DOHH2 (cell line): ENCODE data around the gene DUSP16.

ENCODE experiments used
- H3F3A ChIP-seq: fragments of 200-600 bp; sonication (generic), shearing (Covaris generic); 2 replicates; pipeline ENCODE4 v1.6.0; 2016; ENCODE audit warnings: antibody characterized with exemption, mild to moderate bottlenecking; ENCODE audit not compliant: control insufficient read depth, insufficient read depth
- H3K27ac ChIP-seq: fragments of 200-600 bp; sonication (generic); 2 replicates; pipeline ENCODE4 v1.5.1; 2014; ENCODE audit warnings: low read depth, mild to moderate bottlenecking, low read length, moderate library complexity
- H3K27me3 ChIP-seq: fragments of 200-600 bp; sonication (generic); 2 replicates; pipeline ENCODE4 v1.6.1; 2014; ENCODE audit warnings: mild to moderate bottlenecking, low read length, mixed read lengths; ENCODE audit not compliant: control insufficient read depth
- H3K36me3 ChIP-seq: fragments of 200-600 bp; sonication (generic); 2 replicates; pipeline ENCODE4 v1.6.1; 2014; ENCODE audit warnings: mild to moderate bottlenecking, low read length, moderate library complexity, mixed read lengths; ENCODE audit not compliant: control insufficient read depth
- H3K4me1 ChIP-seq: fragments of 200-600 bp; sonication (generic); 2 replicates; pipeline ENCODE4 v1.6.1; 2014; ENCODE audit warnings: mild to moderate bottlenecking, low read length, mixed read lengths; ENCODE audit not compliant: control insufficient read depth
- H3K4me2 ChIP-seq: fragments of 200-600 bp; sonication (generic); 2 replicates; pipeline ENCODE4 v1.6.0; 2014; ENCODE audit warnings: mild to moderate bottlenecking, low read length, moderate library complexity
- H3K4me3 ChIP-seq: fragments of 200-600 bp; sonication (generic); 2 replicates; pipeline ENCODE4 v1.5.1; 2014; ENCODE audit warnings: mild to moderate bottlenecking, low read length, mixed read lengths
- H3K79me2 ChIP-seq: fragments of 200-600 bp; sonication (generic); 2 replicates; pipeline ENCODE4 v1.6.1; 2014; ENCODE audit warnings: mild to moderate bottlenecking, low read length, mixed read lengths; ENCODE audit not compliant: control insufficient read depth
- H3K9me2 ChIP-seq: fragments of 200-600 bp; sonication (generic); replicated peaks from 2 replicates; pipeline ENCODE4 v1.6.1; 2014; ENCODE audit warnings: mild to moderate bottlenecking, low read length, mixed read lengths; ENCODE audit not compliant: control insufficient read depth
- H3K9me3 ChIP-seq: fragments of 200-600 bp; sonication (generic); 2 replicates; pipeline ENCODE4 v1.6.1; 2014; ENCODE audit warnings: antibody characterized with exemption, low read length, mixed read lengths; ENCODE audit not compliant: control insufficient read depth, insufficient read depth
- H4K20me1 ChIP-seq: fragments of 200-600 bp; sonication (generic); 2 replicates; pipeline ENCODE4 v1.6.0; 2014; ENCODE audit warnings: low read depth, mild to moderate bottlenecking, antibody characterized with exemption, low read length, moderate library complexity; ENCODE audit not compliant: control insufficient read depth, insufficient read depth
- EZH2phosphoT487 ChIP-seq: fragments of 200-600 bp; sonication (generic); IDR thresholded peaks from 2 replicates; pipeline ENCODE4 v1.6.1; 2017; ENCODE audit warnings: borderline replicate concordance, mild to moderate bottlenecking, antibody characterized with exemption, low read length, moderate library complexity, mixed read lengths
- TF ChIP-seq, protein P1 (sequence below): fragments of 200-600 bp; sonication (generic); IDR thresholded peaks from one replicate; pipeline ENCODE4 v1.5.1; 2014; ENCODE audit warnings: antibody characterized with exemption, mild to moderate bottlenecking, low read depth, low read length; ENCODE audit not compliant: poor library complexity, severe bottlenecking

DUSP16 gene

DNA sequence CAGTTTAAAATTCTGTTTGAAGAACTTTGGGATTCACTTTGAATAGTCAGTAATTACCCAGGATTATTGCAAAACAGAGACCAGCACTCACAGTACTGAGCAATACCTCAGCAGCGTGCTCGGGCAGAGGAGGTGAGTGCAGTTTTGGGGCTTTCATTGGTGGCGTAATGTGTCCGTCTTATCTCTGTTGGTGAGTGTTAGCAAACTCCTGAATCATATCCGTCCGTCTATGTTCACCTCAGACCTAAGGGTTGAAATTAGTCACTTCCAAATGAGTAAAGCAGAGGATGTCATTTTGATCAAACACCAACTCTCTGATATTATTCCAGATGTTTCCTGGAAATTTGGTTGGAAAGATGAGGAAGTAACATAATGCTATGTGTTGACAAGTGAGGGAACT, 123.0 kb downstream of the DUSP16 start:
- no peak overlapping the region for H3K4me2 ChIP-seq

DNA sequence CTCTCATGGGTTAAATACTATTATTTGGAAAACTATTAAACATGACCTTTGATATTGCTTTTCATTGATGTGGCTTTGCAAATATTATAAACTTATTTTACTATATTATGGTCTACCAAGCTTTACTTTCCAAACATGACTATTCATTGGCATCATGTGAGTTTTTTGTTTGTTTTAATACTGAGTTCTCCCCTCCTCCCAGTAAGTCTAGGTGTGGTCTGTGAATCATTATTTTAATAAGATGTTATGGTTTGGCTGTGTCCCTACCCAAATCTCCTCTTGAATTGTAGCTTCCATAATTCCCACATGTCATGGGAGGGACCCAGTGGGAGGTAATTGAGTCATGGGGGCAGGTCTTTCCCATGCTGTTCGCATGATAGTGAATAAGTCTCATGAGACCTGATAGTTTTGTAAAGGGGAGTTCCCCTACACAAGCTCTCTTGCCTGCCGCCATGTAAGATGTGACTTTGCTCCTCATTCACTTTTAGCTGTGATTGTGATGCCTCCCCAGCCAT, 125.8 kb downstream of the DUSP16 start:
- TF ChIP-seq, protein P1, sequence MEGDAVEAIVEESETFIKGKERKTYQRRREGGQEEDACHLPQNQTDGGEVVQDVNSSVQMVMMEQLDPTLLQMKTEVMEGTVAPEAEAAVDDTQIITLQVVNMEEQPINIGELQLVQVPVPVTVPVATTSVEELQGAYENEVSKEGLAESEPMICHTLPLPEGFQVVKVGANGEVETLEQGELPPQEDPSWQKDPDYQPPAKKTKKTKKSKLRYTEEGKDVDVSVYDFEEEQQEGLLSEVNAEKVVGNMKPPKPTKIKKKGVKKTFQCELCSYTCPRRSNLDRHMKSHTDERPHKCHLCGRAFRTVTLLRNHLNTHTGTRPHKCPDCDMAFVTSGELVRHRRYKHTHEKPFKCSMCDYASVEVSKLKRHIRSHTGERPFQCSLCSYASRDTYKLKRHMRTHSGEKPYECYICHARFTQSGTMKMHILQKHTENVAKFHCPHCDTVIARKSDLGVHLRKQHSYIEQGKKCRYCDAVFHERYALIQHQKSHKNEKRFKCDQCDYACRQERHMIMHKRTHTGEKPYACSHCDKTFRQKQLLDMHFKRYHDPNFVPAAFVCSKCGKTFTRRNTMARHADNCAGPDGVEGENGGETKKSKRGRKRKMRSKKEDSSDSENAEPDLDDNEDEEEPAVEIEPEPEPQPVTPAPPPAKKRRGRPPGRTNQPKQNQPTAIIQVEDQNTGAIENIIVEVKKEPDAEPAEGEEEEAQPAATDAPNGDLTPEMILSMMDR, result no peak
- no peak for TF ChIP-seq EZH2phosphoT487
- H4K20me1 ChIP-seq, result 0 out of 2 replicates have a peak, but pooled peaks cover 3% of the 10 kb centered on the region

More for the DNA sequence above, 123.0 kb downstream of the DUSP16 start:
- H3K9me2 ChIP-seq, result no peaks in the 10 kb centered on the region
- H3K79me2 ChIP-seq, result no peaks in the 10 kb centered on the region
- H3K9me3 ChIP-seq, result no peaks in the 10 kb centered on the region
- H4K20me1 ChIP-seq, result 0 out of 2 replicates have a peak, but pooled peaks cover 3% of the 10 kb centered on the region
- H3K27ac ChIP-seq, result no peak overlapping the region
- no peaks in the 10 kb centered on the region for H3K4me1 ChIP-seq
- no peaks in the 10 kb centered on the region for H3F3A ChIP-seq
- H3K27me3 ChIP-seq, result no peaks in the 10 kb centered on the region
- no peak overlapping the region for H3K4me3 ChIP-seq
- H3K36me3 ChIP-seq, result no peaks in the 10 kb centered on the region; the same call in 1 of the 2 replicates
- TF ChIP-seq, protein P1, result no peak
- no peak for TF ChIP-seq EZH2phosphoT487

DNA sequence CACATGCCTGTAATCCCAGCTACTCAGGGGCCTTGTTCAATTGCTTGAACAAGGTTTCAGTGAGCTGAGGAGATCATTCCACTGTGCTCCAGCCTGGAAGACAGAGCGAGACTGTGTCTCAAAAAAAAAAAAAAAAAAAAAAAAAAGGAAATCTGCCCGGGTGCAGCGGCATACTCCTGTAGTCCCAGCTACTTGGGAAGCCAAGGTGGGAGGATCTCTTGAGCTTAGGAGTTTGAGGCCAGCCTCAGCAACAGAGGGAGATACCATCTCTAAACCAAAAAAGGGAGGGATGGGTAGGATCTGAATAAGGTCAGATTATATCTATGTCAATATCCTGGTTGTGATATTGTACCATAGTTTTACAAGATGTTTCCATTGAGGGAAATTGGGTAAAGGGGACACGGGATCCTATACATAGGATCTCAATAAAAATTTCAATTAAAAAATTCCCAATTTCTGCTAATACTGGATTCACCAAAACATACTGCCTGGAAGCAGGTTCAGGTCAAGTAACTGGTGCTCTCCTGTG, 129.4 kb downstream of the DUSP16 start:
- H3K27me3 ChIP-seq, result no peaks in the 10 kb centered on the region
- no peak overlapping the region for H3K4me2 ChIP-seq
- 0 out of 2 replicates have a peak, but pooled peaks cover 3% of the 10 kb centered on the region for H4K20me1 ChIP-seq
- H3K9me2 ChIP-seq, result no peaks in the 10 kb centered on the region
- H3K79me2 ChIP-seq, result no peaks in the 10 kb centered on the region
- TF ChIP-seq, protein P1, result no peak
- no peak for TF ChIP-seq EZH2phosphoT487
- H3K27ac ChIP-seq, result no peak overlapping the region
- no peaks in the 10 kb centered on the region for H3F3A ChIP-seq
- H3K9me3 ChIP-seq, result no peaks in the 10 kb centered on the region
- no peak overlapping the region for H3K4me3 ChIP-seq
- H3K36me3 ChIP-seq, result no peaks in the 10 kb centered on the region; the same call in 1 of the 2 replicates
- H3K4me1 ChIP-seq, result no peaks in the 10 kb centered on the region

More for the DNA sequence above, 125.8 kb downstream of the DUSP16 start:
- H3K4me3 ChIP-seq, result no peak overlapping the region
- no peaks in the 10 kb centered on the region; the same call in 1 of the 2 replicates for H3K36me3 ChIP-seq
- no peak overlapping the region for H3K27ac ChIP-seq
- H3K4me1 ChIP-seq, result no peaks in the 10 kb centered on the region
- no peaks in the 10 kb centered on the region for H3K27me3 ChIP-seq
- no peaks in the 10 kb centered on the region for H3F3A ChIP-seq
- no peak overlapping the region for H3K4me2 ChIP-seq
- no peaks in the 10 kb centered on the region for H3K9me3 ChIP-seq
- H3K9me2 ChIP-seq, result no peaks in the 10 kb centered on the region
- no peaks in the 10 kb centered on the region for H3K79me2 ChIP-seq
